K562 (cell line): ENCODE measurements around the gene C9orf50. TPM values are rescaled to one million over a fixed set of nuclear protein-coding genes. Genes with fewer than 3 reads are reported as not detected.

ENCODE experiments used
- ATAC-seq: fragments of 200-7000 bp; cut with Tn5 transposase; 3 replicates; pipeline ENCODE4 v1.9.1; 2020; ENCODE audit warnings: moderate library complexity
- BruUV-seq: library from RNA; stranded (reverse); fragments of 400-500 nt; replicated peaks from 2 replicates; lab custom pipeline; 2021; lab: Mats Ljungman, UMichigan
- CTCF ChIA-PET: fragments of 300-600 bp; formaldehyde crosslinking; extraction: SDS; loops from one replicate; lab custom pipeline; 2021; ENCODE audit warnings: low intra/inter-chr PET ratio; lab: Yijun Ruan, JAX
- POLR2A ChIA-PET: fragments of 300-600, 350-650 bp; sonication (Branson Sonifier 250); formaldehyde crosslinking; extraction: SDS; loops from one replicate; lab custom pipeline; 2021; ENCODE audit warnings: antibody characterized with exemption, inconsistent platforms; lab: Yijun Ruan, JAX
- DNase-seq, 4 experiments: peaks; one replicate each; pipeline versions ENCODE4 v3.0.0 to v3.0.0-alpha.2; 2011 to 2018; ENCODE audit warnings: low spot score in 3 of 4, mixed read lengths in 3 of 4; ENCODE audit errors: extremely low read depth in 1 of 4
- FAIRE-seq: peaks from 2 replicates; lab custom pipeline; 2011; peaks lifted over from hg19 to GRCh38; lab: Jason Lieb, UNC
- H2AFZ ChIP-seq: 2 replicates; pipeline ENCODE4 v1.6.0; 2011; ENCODE audit warnings: low read depth, low read length, control low read depth, inconsistent platforms
- H3K27ac ChIP-seq: fragments of 200-600 bp; 3 replicates; pipeline ENCODE4 v1.8.0; 2011; ENCODE audit warnings: low read depth, mild to moderate bottlenecking, control low read depth, inconsistent platforms, low read length, moderate library complexity, mixed read lengths; ENCODE audit errors: extremely low read depth
- H3K27me3 ChIP-seq, 2 experiments: fragments of 300-600 bp in 1 of 2; 2 replicates in 1 of 2; 3 replicates in 1 of 2; pipeline versions ENCODE4 v1.6.0 to v1.8.0; 2011; ENCODE audit warnings: inconsistent platforms in 2 of 2, low read length in 2 of 2, mild to moderate bottlenecking in 1 of 2, mixed read lengths in 1 of 2, moderate library complexity in 1 of 2; ENCODE audit not compliant: control insufficient read depth in 2 of 2, insufficient read depth in 2 of 2
- H3K36me3 ChIP-seq: fragments of 300-600 bp; 3 replicates; pipeline ENCODE4 v1.8.0; 2011; ENCODE audit warnings: mild to moderate bottlenecking, low read length, inconsistent platforms; ENCODE audit not compliant: control insufficient read depth, insufficient read depth
- H3K4me1 ChIP-seq, 2 experiments: fragments of 200-600 bp in 1 of 2; replicated peaks in 1 of 2; 2 replicates in 1 of 2; 3 replicates in 1 of 2; pipeline versions ENCODE4 v1.5.1 to v1.8.0; 2011; ENCODE audit warnings: inconsistent platforms in 2 of 2, low read length in 2 of 2, mild to moderate bottlenecking in 1 of 2, mixed read lengths in 1 of 2, moderate library complexity in 1 of 2; ENCODE audit not compliant: control insufficient read depth in 2 of 2, insufficient read depth in 2 of 2
- H3K4me2 ChIP-seq: 2 replicates; pipeline ENCODE4 v1.6.1; 2011; ENCODE audit warnings: low read length, control low read depth, inconsistent platforms, mixed read lengths; ENCODE audit not compliant: insufficient read depth
- H3K4me3 ChIP-seq: fragments of 200-600 bp; sonication (generic), shearing (Covaris generic); 2 replicates; pipeline ENCODE4 v1.5.1; 2016; ENCODE audit warnings: control low read depth, inconsistent platforms
- H3K79me2 ChIP-seq: fragments of 200-600 bp; 3 replicates; pipeline ENCODE4 v1.8.0; 2011; ENCODE audit warnings: low read length, inconsistent platforms; ENCODE audit not compliant: control insufficient read depth, insufficient read depth
- H3K9ac ChIP-seq, 2 experiments: 2 replicates each; pipeline versions ENCODE4 v1.6.0 to v1.6.1; 2011; ENCODE audit warnings: low read depth in 2 of 2, low read length in 2 of 2, control low read depth in 1 of 2, inconsistent platforms in 1 of 2, mild to moderate bottlenecking in 1 of 2, mixed read lengths in 1 of 2; ENCODE audit not compliant: insufficient read depth in 1 of 2
- H3K9me1 ChIP-seq: one replicate; pipeline ENCODE4 v1.6.0; 2011; ENCODE audit warnings: inconsistent platforms, mild to moderate bottlenecking, low read length, moderate library complexity; ENCODE audit not compliant: control insufficient read depth, insufficient read depth
- H3K9me3 ChIP-seq: replicated peaks from 2 replicates; pipeline ENCODE4 v1.5.1; 2011; ENCODE audit warnings: low read depth, low read length, inconsistent platforms; ENCODE audit not compliant: control insufficient read depth, insufficient read depth
- H4K20me1 ChIP-seq: replicated peaks from 2 replicates; pipeline ENCODE4 v1.6.1; 2011; ENCODE audit warnings: low read length, inconsistent platforms, mixed read lengths; ENCODE audit not compliant: control insufficient read depth, insufficient read depth
- CC2D1A ChIP-seq: fragments of 450-650 bp; IDR thresholded peaks from 2 replicates; pipeline ENCODE4 v1.6.1; 2017; ENCODE audit warnings: mild to moderate bottlenecking
- GABPB1 ChIP-seq: sonication (generic); formaldehyde crosslinking; IDR thresholded peaks from 2 replicates; pipeline ENCODE4 v1.8.0; 2022; ENCODE audit warnings: mild to moderate bottlenecking, missing genetic modification reagents
- HCFC1 ChIP-seq: IDR thresholded peaks from 2 replicates; pipeline ENCODE4 v1.6.1; 2012; ENCODE audit warnings: low read depth, low read length, improper control_type of control experiment
- HDGF ChIP-seq: fragments of 450-650 bp; IDR thresholded peaks from 2 replicates; pipeline ENCODE4 v1.6.1; 2016
- HEY1 ChIP-seq: fragments of 250-450 bp; sonication (Bioruptor Pico); IDR thresholded peaks from 2 replicates; pipeline ENCODE4 v1.5.0; 2020; ENCODE audit warnings: mild to moderate bottlenecking, moderate library complexity, borderline replicate concordance
- MEF2A ChIP-seq: IDR thresholded peaks from 2 replicates; pipeline ENCODE4 v1.6.1; 2011; ENCODE audit warnings: low read depth, mild to moderate bottlenecking, low read length, moderate library complexity; ENCODE audit not compliant: control insufficient read depth
- POLR2AphosphoS2 ChIP-seq: IDR thresholded peaks from 2 replicates; pipeline ENCODE4 v1.6.1; 2012; ENCODE audit warnings: low read length, improper control_type of control experiment
- POLR3A ChIP-seq: IDR thresholded peaks from 2 replicates; pipeline ENCODE4 v1.6.1; 2011; ENCODE audit warnings: borderline replicate concordance, mild to moderate bottlenecking, moderate library complexity; ENCODE audit not compliant: insufficient read length, insufficient read depth; ENCODE audit errors: extremely low read depth
- SMAD2 ChIP-seq: fragments of 150-350 bp; IDR thresholded peaks from 2 replicates; pipeline ENCODE4 v1.6.1; 2014; ENCODE audit warnings: low read depth, mild to moderate bottlenecking, low read length
- UBTF ChIP-seq, 2 experiments: IDR thresholded peaks; 2 replicates each; pipeline ENCODE4 v1.6.1; 2012; ENCODE audit warnings: improper control_type of control experiment in 2 of 2, low read depth in 2 of 2, low read length in 2 of 2, borderline replicate concordance in 1 of 2
- ZBTB11 ChIP-seq, 3 experiments: fragments of 200-800 bp in 1 of 3; fragments of 250-450 bp in 1 of 3; fragments of 450-650 bp in 1 of 3; sonication (Bioruptor Pico) in 1 of 3; sonication (Bioruptor generic) in 1 of 3; formaldehyde crosslinking in 1 of 3; IDR thresholded peaks; 2 replicates each; pipeline versions ENCODE4 v1.6.1 to v1.8.0; 2016 to 2022; ENCODE audit warnings: mild to moderate bottlenecking in 2 of 3, missing genetic modification characterization in 2 of 3, missing compliant biosample characterization in 1 of 3, moderate library complexity in 1 of 3
- ZNF561 ChIP-seq: fragments of 450-650 bp; formaldehyde crosslinking; conservative IDR thresholded peaks from 2 replicates; pipeline ENCODE4 v1.4.0; 2020; ENCODE audit warnings: mild to moderate bottlenecking, moderate library complexity
- WGBS: fragments of 100-300 bp; shearing (Covaris generic); methylation state at CpG from one replicate; pipeline ENCODE4 v1.1.6; 2016; ENCODE audit warnings: low coverage, mixed read lengths; ENCODE audit not compliant: insufficient coverage; ENCODE audit errors: missing lambda C conversion rate; 5-methylcytosine and 5-hydroxymethylcytosine counted together
- in situ Hi-C: fragments of 300-500 bp; cut with MboI; formaldehyde crosslinking; loops from 4 replicates; pipeline ENCODE4 v1.15.0; 2018; ENCODE audit warnings: inconsistent platforms, mixed read lengths
- intact Hi-C: fragments of 100-400 bp; cut with micrococcal nuclease; formaldehyde crosslinking; loops from 2 replicates; pipeline ENCODE4 v1.14.2; 2022
- polyA plus RNA-seq, 8 experiments: library from polyadenylated mRNA; depleted of rRNA in 4 of 8; stranded (reverse) in 5 of 8; unstranded in 3 of 8; fragments of >200 nt; fragmentation: Nextera tagmentation in 2 of 8; fragmentation: Illumina TruSeq in 1 of 8; extraction: Ambion mirVana in 2 of 8; extraction: Trizol in 1 of 8; gene quantifications; 2 replicates each; pipeline versions ENCODE4 v1.2.1 to v1.2.3, GENCODE V29; 2011 to 2014; ENCODE audit warnings: inconsistent platforms in 1 of 8, missing spikeins in 1 of 8
- total RNA-seq, 7 experiments: library from RNA; depleted of rRNA in 6 of 7; stranded (reverse); fragments of >200 nt in 6 of 7; fragmentation: Illumina TruSeq in 2 of 7; extraction: Trizol in 2 of 7; gene quantifications; 2 replicates each; pipeline versions ENCODE4 v1.2.1 to v1.2.3, GENCODE V29; 2011 to 2021; ENCODE audit warnings: low replicate concordance in 1 of 7
- TF ChIP-seq, protein P1 (sequence below): sonication (generic); formaldehyde crosslinking; IDR thresholded peaks from 2 replicates; pipeline ENCODE4 v1.8.0; 2022; ENCODE audit warnings: mild to moderate bottlenecking, low read depth, missing genetic modification reagents

C9orf50 gene
- total and polyA plus RNA-seq, 9 of the 15 experiments (the other 6 are each of a cell fraction or from before 2014, with no cell fraction given), result not detected

GRCh38 chr9:129610473-129611306 is 10.2 kb downstream of the C9orf50 start:
- under 1% methylated on average over 56 of the region's 66 CpGs for WGBS
- intact Hi-C loops, result loop anchor here (1.0 to 5.0 kb wide), 5 partner anchors 14 to 471 kb away; no protein-coding TSS in a partner anchor
- Histone ChIP-seq H3K27ac (peak overlapping the region; percentile 74; the same call in 2 of the 3 replicates), H3K79me2 (no peaks in the 10 kb centered on the region), H3K36me3 (no peaks in the 10 kb centered on the region), H3K4me1 (peaks cover 11 to 68% of the 10 kb centered on the region in 2 experiments; a peak in 4 of 5 replicates), H3K9ac (peak overlapping the region; percentile 74 to 90), H3K4me3 (peak overlapping the region; percentile 64), H3K9me1 (no peaks in the 10 kb centered on the region), H3K9me3 (no peaks in the 10 kb centered on the region), H2AFZ (peak overlapping the region; percentile 94), H4K20me1 (0 out of 2 replicates have a peak, but pooled peaks cover 10% of the 10 kb centered on the region), H3K27me3 (peaks cover 5 to 40% of the 10 kb centered on the region in 2 experiments; a peak in 4 of 5 replicates), H3K4me2 (peak overlapping the region; percentile 98)
- peak; percentile 73 to 81 (median 76) for DNase-seq
- CTCF ChIA-PET, result interaction anchor here (0.6 to 3.3 kb wide), 14 partner anchors 14 to 653 kb away, joined by 3 to 53 read pairs (median 4); no protein-coding TSS in a partner anchor
- POLR2A ChIA-PET, result interaction anchor here (0.7 kb wide), 1 partner anchor 60 kb away, joined by 4 read pairs; no protein-coding TSS in a partner anchor
- FAIRE-seq, result peak; percentile 67
- peak; percentile 74 for ATAC-seq
- in situ Hi-C loops, result loop anchor here (25.0 kb wide), 1 partner anchor 273 kb away; no protein-coding TSS in a partner anchor
- no TSS peak for BruUV-seq
- TF ChIP-seq GABPB1 (peak; percentile 62), POLR2AphosphoS2 (no peak), POLR3A (no peak), ZBTB11 (CRISPR knock-in tag; IDR thresholded peaks at IDR 0.05) (no peak), HCFC1 (0 out of 2 replicates have a peak, but pooled peaks have one; percentile 39), CC2D1A (no peak), SMAD2 (no peak), HDGF (no peak), HEY1 (CRISPR knock-in tag) (no peak), UBTF (IDR thresholded peaks at IDR 0.05; ENCODE audit: borderline replicate concordance in 1 of 2, low read depth in 2 of 2, low read length in 2 of 2) (peak in 1 of 2 experiments; percentile 70; a peak in 2 of 4 replicates), ZNF561 (CRISPR knock-in tag) (no peak), MEF2A (no peak)
- TF ChIP-seq, protein P1, sequence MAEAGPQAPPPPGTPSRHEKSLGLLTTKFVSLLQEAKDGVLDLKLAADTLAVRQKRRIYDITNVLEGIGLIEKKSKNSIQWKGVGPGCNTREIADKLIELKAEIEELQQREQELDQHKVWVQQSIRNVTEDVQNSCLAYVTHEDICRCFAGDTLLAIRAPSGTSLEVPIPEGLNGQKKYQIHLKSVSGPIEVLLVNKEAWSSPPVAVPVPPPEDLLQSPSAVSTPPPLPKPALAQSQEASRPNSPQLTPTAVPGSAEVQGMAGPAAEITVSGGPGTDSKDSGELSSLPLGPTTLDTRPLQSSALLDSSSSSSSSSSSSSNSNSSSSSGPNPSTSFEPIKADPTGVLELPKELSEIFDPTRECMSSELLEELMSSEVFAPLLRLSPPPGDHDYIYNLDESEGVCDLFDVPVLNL (CRISPR knock-in tag), result no peak
